Measurements from ENCODE around the gene STK32B.

The STK32B gene

DNA sequence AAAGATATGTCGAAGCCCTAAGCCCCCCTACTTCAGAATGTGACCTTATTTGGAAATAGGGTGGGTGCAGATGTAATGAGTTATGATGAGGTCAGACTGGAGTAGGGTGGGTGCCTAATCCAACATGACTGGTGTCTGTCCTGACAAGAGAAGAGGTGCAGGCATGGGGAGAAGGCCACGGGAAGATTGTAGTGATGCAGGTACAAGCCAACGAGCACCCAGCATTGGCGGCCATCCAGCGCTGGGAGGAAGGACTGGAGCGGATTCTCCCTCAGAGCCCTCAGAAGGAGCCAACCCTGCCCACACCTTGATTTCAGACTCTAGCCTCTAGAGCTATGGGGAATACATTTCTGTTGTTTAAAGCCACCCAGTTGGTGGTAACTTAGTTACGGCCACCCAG lies 419.9 kb downstream of the STK32B start:
- DNase-seq (ENCODE audit: low read depth) = no peak

DNA sequence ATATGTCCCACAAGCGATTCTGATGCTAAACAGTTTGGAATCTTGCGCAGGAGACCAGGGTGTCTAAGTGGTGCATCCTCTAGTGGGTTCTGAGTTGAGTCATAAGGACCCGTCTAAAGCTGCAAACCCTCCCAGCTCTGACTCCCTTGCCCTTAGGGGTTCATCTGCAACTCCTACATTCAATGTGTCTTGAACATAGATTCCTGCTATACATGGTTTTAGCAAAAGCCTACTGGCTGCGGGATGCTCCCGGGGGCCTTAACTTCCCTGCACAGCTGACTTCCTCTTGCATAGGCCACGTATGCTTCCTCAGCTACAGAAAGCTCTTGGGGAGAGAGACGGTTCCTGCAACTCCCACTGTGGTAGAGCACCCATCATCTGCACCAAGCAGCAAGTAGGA lies 420.4 kb downstream of the STK32B start:
- no peak for DNase-seq (ENCODE audit: low read depth)

GRCh38 chr4:5472160-5472591 lies 420.9 kb downstream of the STK32B start:
- no peak for DNase-seq (ENCODE audit: low read depth)

- DNase-seq (ENCODE audit: low read depth) = no peak
These were observed 421.8 kb downstream of the STK32B start for GRCh38 chr4:5473125-5473524.

- no peak for DNase-seq (ENCODE audit: low read depth)
These were observed 423.5 kb downstream of the STK32B start for GRCh38 chr4:5474756-5475155.

GRCh38 chr4:5477613-5478012 lies 426.3 kb downstream of the STK32B start:
- DNase-seq (ENCODE audit: low read depth) = no peak

DNA sequence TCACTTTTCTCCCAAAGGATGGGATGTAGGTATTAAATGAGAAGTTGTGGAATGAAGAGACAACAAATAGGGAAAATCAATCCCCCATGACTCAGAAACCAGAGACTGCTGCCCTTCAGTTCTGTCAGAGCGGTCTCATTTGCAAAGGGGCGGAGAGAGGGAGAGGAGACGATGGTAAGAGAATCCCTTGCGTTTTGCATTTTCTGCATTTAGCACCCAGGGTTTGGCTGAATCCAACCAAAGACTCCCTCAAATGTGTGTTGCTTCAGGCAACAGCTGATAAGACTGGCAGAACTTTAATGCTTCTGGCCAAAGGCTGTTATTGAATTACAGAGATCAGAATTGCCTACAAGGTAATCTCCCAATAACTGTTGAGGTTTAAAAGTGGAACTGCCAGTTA lies 426.9 kb downstream of the STK32B start:
- DNase-seq (ENCODE audit: low read depth) = no peak

GRCh38 chr4:5478697-5479096 lies 427.4 kb downstream of the STK32B start:
- no peak for DNase-seq (ENCODE audit: low read depth)

DNA sequence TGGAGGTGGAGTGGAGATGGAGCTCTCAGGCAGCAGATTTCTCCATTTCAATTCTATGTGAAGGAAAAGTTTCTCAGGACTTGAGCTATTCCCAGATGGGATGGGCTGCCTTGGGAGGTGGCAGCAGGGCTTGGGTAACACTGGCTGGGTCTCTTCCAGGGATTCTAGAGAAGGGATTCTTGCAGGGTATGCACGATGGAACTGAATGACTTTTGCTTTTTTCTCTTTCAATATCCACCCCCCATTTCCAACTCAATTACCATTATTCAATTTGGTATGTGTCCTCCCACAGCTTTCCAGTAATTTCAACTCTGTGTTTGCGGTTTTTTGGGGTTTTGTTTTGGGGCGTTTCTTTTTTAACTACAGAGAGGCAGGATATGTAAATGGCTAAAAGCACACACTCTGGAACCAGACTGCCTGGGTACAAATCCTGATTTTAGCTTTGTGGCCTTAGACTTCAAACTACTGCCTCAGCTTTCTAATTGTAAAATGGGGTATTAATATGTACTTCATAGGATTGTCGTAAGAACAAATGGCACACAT lies 428.3 kb downstream of the STK32B start:
- DNase-seq (ENCODE audit: low read depth) = no peak

- no peak for DNase-seq (ENCODE audit: low read depth)
These were observed 437.1 kb downstream of the STK32B start for GRCh38 chr4:5488413-5488812.

- no peak for DNase-seq (ENCODE audit: low read depth)
These were observed 438.0 kb downstream of the STK32B start for GRCh38 chr4:5489260-5489659.

- no peak for DNase-seq (ENCODE audit: low read depth)
These were observed 446.2 kb downstream of the STK32B start for GRCh38 chr4:5497489-5497888.

DNA sequence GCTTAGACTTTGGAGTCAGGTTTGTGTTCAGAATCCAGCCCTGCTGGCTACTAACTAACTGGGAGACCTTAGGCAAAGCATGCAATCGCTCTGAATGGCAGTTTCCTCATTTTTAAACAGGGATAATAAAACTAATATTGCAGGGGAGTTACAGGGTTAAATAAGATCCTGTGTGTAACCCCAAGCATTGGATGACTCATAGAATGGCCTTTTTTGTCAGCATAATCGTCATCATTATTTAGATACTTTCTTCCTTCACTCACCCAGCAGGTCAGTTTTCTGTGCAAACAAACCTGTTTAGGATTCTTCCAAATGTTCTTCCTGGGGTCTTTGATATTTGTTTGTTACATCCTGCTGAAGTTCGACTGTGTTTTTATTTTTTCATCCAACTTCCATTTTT lies 448.9 kb downstream of the STK32B start:
- no peak for DNase-seq (ENCODE audit: low read depth)

- DNase-seq (ENCODE audit: low read depth) = no peak
These were observed 452.2 kb downstream of the STK32B start for GRCh38 chr4:5503336-5503936.

DNA sequence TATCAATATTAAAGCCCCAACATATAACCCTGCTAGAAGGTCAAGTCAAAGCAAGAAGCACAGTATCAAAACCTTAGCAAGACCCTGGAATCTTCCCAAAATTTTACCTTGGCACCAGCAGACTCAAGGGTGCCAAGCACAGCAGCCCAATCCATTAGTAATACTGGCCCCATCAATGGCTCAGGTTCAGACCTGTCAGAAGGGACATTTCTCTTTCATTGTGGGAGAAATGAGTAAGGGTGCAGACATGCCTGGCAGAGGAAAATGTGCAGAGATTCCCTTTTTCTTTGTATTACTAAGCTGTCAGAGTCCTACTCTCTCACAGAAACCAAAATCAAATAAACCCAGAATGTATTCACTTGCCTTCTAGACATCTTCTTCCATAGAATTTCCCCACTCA lies 453.2 kb downstream of the STK32B start:
- no peak for DNase-seq (ENCODE audit: low read depth)

GRCh38 chr4:5510504-5510903 lies 459.2 kb downstream of the STK32B start:
- no peak for DNase-seq (ENCODE audit: low read depth)

GRCh38 chr4:5511791-5512190 lies 460.5 kb downstream of the STK32B start:
- DNase-seq (ENCODE audit: low read depth) = no peak

GRCh38 chr4:5515646-5516045 lies 464.4 kb downstream of the STK32B start:
- no peak for DNase-seq (ENCODE audit: low read depth)

- DNase-seq (ENCODE audit: low read depth) = no peak
These were observed 466.1 kb downstream of the STK32B start for GRCh38 chr4:5517372-5517771.

DNA sequence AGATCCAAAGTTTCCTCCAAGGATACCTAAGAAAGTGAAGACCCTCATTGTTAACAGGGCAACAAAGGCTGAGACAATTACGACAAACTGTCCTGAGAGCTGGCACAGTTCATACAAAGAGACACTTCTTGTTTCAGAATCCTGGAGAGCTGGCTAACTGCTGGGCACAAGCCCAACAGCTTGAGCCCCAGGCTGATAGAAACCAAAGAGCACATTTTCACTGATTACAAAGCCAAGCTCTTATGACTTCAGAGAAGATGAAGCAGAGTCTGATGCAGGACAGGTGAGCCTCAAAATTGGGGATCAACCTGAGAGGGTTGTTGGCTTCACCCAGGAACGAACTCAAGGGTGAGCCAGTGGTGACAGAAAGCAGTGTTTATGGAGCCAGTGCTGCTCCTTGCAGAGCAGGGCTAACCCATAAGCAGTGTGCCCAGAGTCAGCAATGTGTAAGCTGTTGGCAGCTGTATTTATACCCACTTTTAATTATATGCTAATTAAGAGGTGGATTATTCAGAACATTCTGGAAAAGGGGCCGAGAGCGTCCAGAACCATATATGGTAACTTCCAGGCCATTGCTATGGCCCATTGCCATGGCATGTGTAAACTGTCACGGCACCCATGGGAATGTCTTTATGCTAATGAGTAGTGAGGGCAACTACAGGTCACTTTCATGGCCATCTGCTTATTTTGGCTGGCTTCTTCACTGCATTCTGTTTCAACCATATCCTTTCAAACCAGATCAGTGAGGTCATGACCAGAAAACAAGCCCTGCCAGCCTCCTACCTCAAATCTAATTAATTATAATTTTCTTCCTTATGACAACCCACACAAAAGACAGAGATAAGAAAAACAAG lies 473.4 kb downstream of the STK32B start:
- no peak for DNase-seq (ENCODE audit: low read depth)

DNA sequence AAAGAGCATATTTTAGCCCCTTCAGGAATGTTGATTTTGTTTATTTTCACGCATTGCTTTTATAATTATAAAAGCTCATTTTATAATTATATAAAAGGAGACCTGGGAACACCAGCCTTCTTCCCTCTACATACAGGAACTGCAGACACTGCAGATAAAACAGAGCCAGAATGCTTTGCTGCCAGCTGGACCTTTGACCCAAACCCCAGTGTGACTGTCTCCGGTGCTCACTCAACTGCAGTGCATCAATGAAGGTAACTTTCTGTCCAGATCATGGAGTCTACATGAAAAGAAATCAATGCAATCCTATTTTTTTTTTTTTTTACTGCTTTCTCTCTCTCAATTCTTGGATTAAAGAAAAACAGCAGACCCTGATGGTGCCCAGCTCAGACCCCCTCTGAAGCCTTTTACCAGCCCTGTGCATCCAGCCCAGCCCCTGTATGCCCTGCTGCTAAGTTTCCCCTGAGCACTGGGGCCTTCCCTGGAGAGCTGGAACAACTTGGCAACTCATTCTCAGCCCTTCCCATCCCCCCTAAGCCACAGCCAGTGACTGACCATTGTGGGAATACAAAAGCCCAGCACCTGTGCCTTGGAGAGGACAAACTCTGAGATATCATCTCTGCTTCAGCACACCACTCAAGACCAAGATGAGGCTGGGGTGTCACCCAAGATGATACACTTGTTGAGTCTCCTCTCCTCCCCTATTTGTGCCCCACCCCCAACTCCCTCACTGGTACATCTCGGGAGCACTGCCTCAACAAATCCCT lies 475.0 kb downstream of the STK32B start:
- DNase-seq (ENCODE audit: low read depth) = no peak

- no peak for DNase-seq (ENCODE audit: low read depth)
These were observed 475.9 kb downstream of the STK32B start for GRCh38 chr4:5527211-5527610.

DNA sequence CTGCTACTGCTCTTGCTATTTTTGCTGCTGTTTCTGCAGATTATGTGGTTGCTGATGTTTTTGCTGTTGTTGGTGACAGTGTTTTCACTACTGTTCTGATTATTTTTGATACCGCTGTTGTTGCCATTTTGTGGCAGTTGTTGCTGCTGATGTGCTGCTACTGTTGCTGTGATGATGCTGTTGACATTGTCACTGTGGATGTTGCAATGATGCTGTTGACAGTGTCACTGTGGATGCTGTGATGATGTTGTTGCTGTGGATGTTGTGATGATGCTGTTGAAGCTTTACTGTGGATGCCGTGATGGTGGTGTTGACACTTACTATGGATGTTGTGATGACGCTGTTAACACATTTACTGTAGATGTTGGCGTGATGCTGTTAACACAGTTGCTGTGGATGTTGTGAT lies 476.8 kb downstream of the STK32B start:
- DNase-seq (ENCODE audit: low read depth) = no peak

Measured in stimulated activated CD4-positive, alpha-beta T cell treated with anti-CD3 and anti-CD28 coated beads, Interleukin-2, amount 100 ng/mL, for 4 hours (primary cell).